ENCODE results near the gene PRKCZ.

- no peak for TF ChIP-seq CTCF (IDR thresholded peaks at IDR 0.05)
- no peak for TF ChIP-seq POLR2A (IDR thresholded peaks at IDR 0.05)
- no peak for TF ChIP-seq POLR2AphosphoS5 (IDR thresholded peaks at IDR 0.05)
Measured at GRCh38 chr1:2175055-2175414, 124.8 kb downstream of the PRKCZ start.
